AG09319 (cell line): Measurements from ENCODE around the gene FCER1A.
"Not testable (repeated sequence)": the region's sequence is repeated elsewhere in the genome, so short reads cannot be mapped to it uniquely, and the experiment has no call there.

Source experiments
- DNase-seq: peaks from one replicate; pipeline ENCODE4 v3.0.0-alpha.2; 2010; ENCODE audit warnings: low read depth; ENCODE audit errors: extremely low read depth
- TF ChIP-seq, protein P1 (sequence below): IDR thresholded peaks from 2 replicates; pipeline ENCODE4 v1.5.1; 2011; ENCODE audit warnings: low read depth, mild to moderate bottlenecking, inconsistent platforms, low read length, moderate library complexity

The FCER1A gene

DNA sequence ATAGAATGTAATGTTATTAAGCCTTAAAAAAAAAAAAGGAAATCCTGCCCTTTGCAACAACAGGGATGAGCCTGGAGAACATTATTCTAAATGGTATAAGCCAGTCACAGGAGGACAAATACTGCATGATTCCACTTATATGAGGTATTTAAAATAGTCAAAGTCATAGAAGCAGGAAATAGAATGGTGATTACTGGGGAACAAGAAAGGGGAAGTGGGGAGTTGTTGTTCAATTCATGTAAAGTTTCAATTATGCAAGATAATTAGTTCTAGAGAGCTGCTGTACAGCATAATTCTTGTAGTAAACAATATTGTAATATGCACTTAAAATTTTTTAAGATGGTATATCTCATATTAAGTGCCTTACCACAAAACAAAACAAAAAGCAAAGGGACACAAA, 13.2 kb downstream of the FCER1A start:
- no peak for DNase-seq
- TF ChIP-seq, protein P1, sequence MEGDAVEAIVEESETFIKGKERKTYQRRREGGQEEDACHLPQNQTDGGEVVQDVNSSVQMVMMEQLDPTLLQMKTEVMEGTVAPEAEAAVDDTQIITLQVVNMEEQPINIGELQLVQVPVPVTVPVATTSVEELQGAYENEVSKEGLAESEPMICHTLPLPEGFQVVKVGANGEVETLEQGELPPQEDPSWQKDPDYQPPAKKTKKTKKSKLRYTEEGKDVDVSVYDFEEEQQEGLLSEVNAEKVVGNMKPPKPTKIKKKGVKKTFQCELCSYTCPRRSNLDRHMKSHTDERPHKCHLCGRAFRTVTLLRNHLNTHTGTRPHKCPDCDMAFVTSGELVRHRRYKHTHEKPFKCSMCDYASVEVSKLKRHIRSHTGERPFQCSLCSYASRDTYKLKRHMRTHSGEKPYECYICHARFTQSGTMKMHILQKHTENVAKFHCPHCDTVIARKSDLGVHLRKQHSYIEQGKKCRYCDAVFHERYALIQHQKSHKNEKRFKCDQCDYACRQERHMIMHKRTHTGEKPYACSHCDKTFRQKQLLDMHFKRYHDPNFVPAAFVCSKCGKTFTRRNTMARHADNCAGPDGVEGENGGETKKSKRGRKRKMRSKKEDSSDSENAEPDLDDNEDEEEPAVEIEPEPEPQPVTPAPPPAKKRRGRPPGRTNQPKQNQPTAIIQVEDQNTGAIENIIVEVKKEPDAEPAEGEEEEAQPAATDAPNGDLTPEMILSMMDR, result no peak

DNA sequence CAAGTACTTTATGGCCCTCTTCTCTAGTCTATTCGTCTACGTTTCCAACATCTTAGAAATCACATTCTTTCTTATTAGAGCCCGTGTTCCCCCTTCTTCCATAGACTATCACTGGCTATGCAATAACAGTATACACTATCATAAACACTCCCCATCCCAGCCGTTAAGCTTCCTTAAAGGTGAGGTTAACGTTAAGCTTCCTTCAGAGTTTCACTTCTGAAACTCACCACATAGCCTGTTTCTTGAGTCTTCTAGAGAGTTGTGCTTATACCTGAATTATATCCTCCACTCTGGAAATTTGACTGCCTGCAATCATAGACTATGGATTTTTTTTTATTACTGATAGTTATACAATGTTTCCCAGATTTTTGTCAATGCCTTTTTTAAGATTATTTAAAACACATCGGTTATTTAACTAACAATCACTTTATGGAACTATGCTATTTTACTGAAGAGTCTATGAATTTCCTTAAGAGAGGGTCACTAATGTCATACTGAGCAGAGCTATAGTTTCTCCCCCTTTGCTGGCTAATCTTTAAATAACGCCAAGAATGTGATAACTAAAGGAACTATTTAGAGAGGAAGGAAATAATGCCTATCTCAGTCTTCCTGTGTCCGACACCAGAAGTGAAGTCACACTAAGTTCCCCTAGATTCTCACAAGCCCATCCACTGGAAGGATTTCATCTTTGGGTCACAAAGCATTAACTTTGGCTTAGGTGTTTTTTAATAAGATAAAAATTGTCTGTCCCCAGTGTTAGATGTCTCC, 16.8 kb downstream of the FCER1A start:
- TF ChIP-seq, protein P1, result no peak
- no peak for DNase-seq

DNA sequence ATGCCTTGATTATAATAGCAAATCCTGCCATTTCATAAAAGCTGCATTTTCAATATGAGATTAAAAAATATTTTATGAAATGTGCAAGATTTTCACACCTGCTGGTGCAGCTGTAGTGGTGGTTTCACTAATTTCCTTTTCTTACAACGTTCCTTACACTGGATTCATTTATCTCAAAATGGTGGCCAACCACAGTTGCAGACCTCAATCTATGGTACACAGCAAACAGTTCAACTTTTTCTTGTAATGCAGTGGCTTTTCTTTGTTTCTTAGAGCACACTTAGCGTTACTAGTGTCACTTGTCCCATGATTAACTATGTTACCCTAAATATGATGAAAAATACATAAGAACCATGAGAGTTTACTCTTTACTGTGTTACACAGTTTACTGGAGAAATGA, 32.7 kb downstream of the FCER1A start:
- no peak for DNase-seq
- TF ChIP-seq, protein P1, result no peak

DNA sequence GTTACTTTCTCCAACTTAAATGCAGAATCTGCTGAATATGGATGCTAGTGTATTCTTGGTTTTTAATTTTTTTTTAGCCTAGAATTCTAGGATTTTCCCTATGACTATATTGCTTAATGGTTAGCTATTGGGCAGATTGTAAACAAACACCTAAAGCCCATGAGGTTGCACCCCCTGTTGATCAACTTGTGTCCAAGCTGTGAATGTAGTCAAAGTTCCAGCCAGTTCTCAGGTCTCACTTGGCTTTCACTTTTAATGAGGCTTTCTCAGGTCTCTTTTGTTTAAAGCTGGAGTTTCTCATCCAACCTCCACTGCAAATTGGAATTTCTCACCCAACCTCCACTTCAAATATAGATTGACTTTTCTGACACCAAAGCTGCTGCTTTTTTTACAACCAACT, 35.9 kb downstream of the FCER1A start:
- TF ChIP-seq, protein P1, result no peak
- DNase-seq, result no peak

DNA sequence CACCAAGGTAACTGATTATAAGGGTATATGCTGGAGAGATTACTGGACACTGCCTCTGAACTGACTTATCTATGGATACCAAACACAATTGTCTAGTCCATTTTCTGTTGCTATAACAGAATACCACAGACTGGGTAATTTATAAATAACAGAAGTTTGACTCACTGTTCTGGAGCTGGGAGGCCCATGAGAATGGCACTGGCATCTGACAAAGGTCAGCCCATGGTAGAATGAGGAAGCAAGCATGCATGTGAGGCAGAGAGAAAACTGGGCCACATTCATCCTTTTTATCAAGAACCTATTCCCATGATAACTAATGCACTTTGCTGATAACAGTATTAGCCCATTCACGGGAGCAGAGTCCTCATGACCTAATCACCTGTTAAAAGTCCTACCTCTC, 37.4 kb downstream of the FCER1A start:
- TF ChIP-seq, protein P1, result no peak
- DNase-seq, result no peak

DNA sequence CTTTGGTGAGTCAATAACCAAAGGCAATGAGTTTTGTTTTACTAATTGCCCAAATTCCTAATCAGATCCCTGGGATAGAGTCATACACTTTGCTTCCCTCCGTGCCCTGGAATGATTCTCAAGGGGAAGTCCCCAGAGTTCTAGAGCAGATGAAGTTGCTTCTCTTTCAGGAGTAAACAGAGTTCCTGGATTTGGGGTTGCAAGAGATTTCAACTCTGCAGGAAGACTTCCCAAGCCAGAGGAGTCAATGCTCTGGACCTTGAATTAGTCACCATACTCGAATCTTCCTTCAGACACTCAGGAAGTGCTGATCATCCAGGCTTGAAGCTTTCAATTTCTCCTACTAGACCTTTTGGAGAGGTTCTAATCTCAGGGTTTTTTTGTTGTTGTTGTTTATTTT, 39.6 kb downstream of the FCER1A start:
- TF ChIP-seq, protein P1, result no peak
- no peak for DNase-seq

DNA sequence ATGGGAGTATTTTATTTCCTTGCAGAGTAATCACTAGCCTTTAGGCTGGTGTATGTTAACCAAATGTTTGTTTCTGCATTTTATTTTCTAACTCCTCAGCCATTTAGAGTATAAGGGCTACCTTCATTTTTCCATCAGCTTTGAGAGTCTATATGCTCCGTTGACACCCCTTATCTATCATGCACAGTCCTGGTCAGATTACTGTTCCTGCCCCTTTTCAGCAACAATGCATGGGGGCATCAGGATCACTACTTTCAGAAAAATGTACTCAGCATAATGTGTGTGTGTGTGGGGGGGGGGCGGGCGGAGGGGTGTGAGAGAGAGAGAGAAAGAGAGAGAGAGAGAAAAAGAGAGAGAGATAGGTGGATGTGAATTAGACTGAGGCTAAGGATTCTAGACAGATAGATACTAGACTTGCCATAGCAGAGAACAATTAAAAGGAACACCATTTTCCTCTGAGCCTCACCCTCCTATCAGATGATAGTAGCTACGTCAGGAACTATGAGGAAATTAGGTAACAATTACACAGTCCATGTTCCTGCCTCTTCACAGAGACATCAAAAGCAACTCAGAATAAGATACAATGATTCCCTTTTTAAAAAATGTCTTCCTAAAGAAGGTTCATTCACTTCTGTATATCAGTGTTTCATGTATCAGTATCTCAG, 40.8 kb downstream of the FCER1A start:
- TF ChIP-seq, protein P1, result no peak
- no peak for DNase-seq

DNA sequence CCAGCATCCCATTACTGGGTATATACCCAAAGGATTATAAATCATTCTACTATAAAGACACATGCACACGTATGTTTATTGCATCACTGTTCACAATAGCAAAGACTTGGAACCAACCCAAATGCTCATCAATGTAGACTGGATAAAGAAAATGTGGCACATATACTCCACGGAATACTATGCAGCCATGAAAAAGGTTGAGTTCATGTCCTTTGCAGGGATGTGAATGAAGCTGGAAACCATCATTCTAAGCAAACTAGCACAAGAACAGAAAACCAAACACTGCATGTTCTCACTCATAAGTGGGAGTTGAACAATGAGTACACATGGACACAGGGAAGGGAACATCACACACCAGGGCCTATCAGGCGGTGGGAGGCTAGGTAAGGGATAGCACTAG, 47.2 kb downstream of the FCER1A start:
- not testable (repeated sequence) for DNase-seq
